Tibial nerve (tissue), 4 donors: ENCODE data around the gene CCDC197. TPM values are rescaled to one million over a fixed set of nuclear protein-coding genes. Genes with fewer than 3 reads are reported as not detected.

ENCODE experiments used
- DNase-seq, 2 donors: peaks; one replicate each; pipeline ENCODE4 v3.0.0-alpha.2; 2019; ENCODE audit warnings: low spot score in 2 of 2
- H3K27ac ChIP-seq, 4 donors: fragments of 200-600 bp; sonication (generic) in 3 of 4; one replicate each; pipeline ENCODE4 v1.5.1; 2017 to 2019; ENCODE audit warnings: mild to moderate bottlenecking in 1 of 4
- H3K27me3 ChIP-seq, 2 donors: fragments of 200-600 bp; sonication (generic) in 1 of 2; one replicate each; pipeline versions ENCODE4 v1.5.1 to v1.6.0; 2017 to 2019
- H3K36me3 ChIP-seq, 3 donors: fragments of 200-600 bp; sonication (generic); one replicate each; pipeline ENCODE4 v1.5.1; 2018 to 2019
- H3K4me1 ChIP-seq, 4 donors: fragments of 200-600 bp; sonication (generic) in 3 of 4; one replicate each; pipeline ENCODE4 v1.5.1; 2017 to 2019
- H3K4me3 ChIP-seq, 4 donors: fragments of 200-600 bp; sonication (generic) in 3 of 4; one replicate each; pipeline ENCODE4 v1.5.1; 2017 to 2019; ENCODE audit warnings: mild to moderate bottlenecking in 1 of 4, moderate library complexity in 1 of 4
- H3K9me3 ChIP-seq, 4 donors: fragments of 200-600 bp; sonication (generic) in 3 of 4; one replicate each; pipeline ENCODE4 v1.5.1; 2017 to 2019
- CTCF ChIP-seq, 5 experiments: fragments of 200-600 bp in 3 of 5; fragments of 450-650 bp in 2 of 5; sonication (generic) in 3 of 5; IDR thresholded peaks; one replicate each; pipeline ENCODE4 v1.5.1; 2016 to 2019; ENCODE audit warnings: antibody characterized with exemption in 5 of 5, mild to moderate bottlenecking in 3 of 5, moderate library complexity in 2 of 5
- EP300 ChIP-seq, 2 donors: sonication (generic); formaldehyde crosslinking; IDR thresholded peaks; one replicate each; pipeline ENCODE4 v1.6.1; 2017; ENCODE audit warnings: antibody characterized with exemption in 2 of 2, mild to moderate bottlenecking in 1 of 2
- POLR2A ChIP-seq, 2 donors: fragments of 450-650 bp; IDR thresholded peaks; one replicate each; pipeline ENCODE4 v1.6.1; 2017; ENCODE audit warnings: antibody characterized with exemption in 2 of 2, mild to moderate bottlenecking in 2 of 2, moderate library complexity in 2 of 2
- WGBS, 2 donors: methylation state at CpG; one replicate each; pipeline ENCODE4 v1.1.5; 2018; 5-methylcytosine and 5-hydroxymethylcytosine counted together
- total RNA-seq, 4 donors: library from RNA; depleted of rRNA; stranded (reverse); fragments of >200 nt; gene quantifications; one replicate each; pipeline ENCODE4 v1.1.0, GENCODE V29; 2016

CCDC197 gene
- total RNA-seq, 4 donors from 2014 or later, result not detected

DNA sequence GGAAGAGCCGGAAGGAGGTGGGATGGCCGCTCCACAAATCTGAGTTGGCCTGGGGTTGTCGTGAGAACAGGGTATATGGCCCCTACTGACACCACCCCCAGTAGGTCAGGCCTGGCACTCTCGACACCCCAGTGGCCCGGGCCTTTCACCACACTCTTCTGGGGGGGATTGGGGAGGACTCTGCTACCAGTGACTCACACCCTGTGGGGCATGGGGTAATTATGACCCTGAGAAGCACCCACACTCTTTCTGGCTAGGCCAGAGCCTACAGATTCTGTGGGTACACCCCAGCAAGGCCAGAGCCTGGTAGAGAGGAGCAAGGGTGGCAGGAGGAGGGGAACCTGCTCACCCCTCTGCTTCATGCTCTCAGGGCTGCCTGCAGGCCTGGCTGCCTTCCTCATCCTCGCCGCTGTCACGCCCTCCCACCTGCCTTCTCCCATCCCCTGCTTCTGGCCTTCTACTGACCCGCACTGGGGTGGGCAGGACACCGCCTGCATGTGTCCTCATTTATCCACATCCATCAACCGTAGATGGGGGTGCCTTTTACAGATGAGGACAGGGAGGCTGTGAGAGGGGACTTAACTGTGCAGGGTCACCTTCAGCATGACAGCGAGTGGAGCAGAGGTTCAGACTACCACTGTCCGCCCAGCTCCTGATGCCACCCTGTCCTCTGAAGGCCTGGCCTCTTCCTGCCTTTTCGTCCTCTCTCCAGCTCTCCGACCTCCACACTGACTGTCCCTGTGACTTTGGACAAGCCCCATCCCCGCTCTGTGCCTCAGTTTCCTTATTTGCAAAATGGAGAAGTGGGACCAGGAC, 39.1 kb upstream of the CCDC197 start:
- H3K27ac ChIP-seq, result no peak overlapping the region
- peaks cover 0 to 31% (median 3%) of the 10 kb centered on the region in 4 donors for H3K4me1 ChIP-seq
- H3K36me3 ChIP-seq, result no peaks in the 10 kb centered on the region
- TF ChIP-seq CTCF (IDR thresholded peaks at IDR 0.05) (no peak), EP300 (IDR thresholded peaks at IDR 0.05) (no peak), POLR2A (IDR thresholded peaks at IDR 0.05) (no peak)
- no peak overlapping the region for H3K4me3 ChIP-seq
- no peaks in the 10 kb centered on the region for H3K27me3 ChIP-seq
- H3K9me3 ChIP-seq, result no peaks in the 10 kb centered on the region
- WGBS, 2 donors, result 92 to 94% methylated on average over 14 to 16 of the region's 16 CpGs
- DNase-seq, result no peak

DNA sequence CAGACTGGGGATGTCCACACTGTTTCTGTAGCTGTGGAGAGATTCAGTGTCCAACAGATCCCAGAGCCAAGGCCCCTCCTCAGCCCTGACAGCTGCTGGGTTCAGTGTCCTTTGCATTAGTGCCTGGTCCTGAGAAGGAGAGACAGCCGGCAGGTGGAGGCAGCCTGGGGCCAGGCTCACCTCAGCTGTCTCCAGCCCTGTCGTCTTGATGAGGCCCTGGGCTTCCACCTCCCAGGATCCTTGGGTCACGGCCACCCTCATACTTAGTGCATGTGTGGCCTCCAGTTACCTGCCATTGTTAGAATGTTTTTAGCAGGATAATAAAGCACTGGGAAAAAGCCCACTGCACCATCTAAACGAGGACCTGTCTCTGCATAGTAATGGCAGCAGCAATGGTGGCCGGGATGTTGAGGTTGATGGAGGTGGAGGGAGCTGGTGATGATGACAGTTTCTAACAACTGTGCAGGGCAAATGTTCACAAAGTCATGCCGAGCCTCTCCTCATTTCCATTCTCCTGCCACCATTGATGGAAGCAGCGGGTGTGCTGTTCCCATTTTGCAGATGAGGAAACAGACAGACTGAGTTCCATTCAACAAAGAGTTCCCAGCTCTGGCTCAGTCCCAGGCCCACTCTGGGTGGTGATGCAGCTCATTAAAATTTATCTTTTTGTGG, 38.4 kb upstream of the CCDC197 start:
- Histone ChIP-seq H3K36me3 (no peaks in the 10 kb centered on the region), H3K27me3 (no peaks in the 10 kb centered on the region), H3K4me1 (peaks cover 0 to 39% (median 3%) of the 10 kb centered on the region in 4 donors), H3K27ac (peak overlapping the region in 1 of 4 donors; percentile 53), H3K4me3 (no peak overlapping the region), H3K9me3 (no peaks in the 10 kb centered on the region)
- WGBS, 2 donors, result 87 to 90% methylated on average over 6 to 7 of the region's 7 CpGs
- TF ChIP-seq POLR2A (IDR thresholded peaks at IDR 0.05) (no peak), EP300 (IDR thresholded peaks at IDR 0.05) (no peak), CTCF (IDR thresholded peaks at IDR 0.05) (no peak)
- DNase-seq, result no peak

GRCh38 chr14:93959239-93960107, 37.6 kb upstream of the CCDC197 start:
- Histone ChIP-seq H3K36me3 (no peaks in the 10 kb centered on the region), H3K9me3 (no peaks in the 10 kb centered on the region), H3K27ac (peak overlapping the region in 1 of 4 donors; percentile 53), H3K4me3 (no peak overlapping the region), H3K27me3 (no peaks in the 10 kb centered on the region), H3K4me1 (peaks cover 0 to 41% (median 3%) of the 10 kb centered on the region in 4 donors)
- DNase-seq, result no peak
- TF ChIP-seq CTCF (IDR thresholded peaks at IDR 0.05) (no peak), POLR2A (IDR thresholded peaks at IDR 0.05) (no peak), EP300 (IDR thresholded peaks at IDR 0.05) (no peak)
- WGBS, 2 donors, result 63 to 78% methylated on average over 20 to 22 of the region's 23 CpGs

- no peak overlapping the region for H3K4me3 ChIP-seq
- TF ChIP-seq POLR2A (IDR thresholded peaks at IDR 0.05), result no peak
- TF ChIP-seq CTCF (IDR thresholded peaks at IDR 0.05), result no peak
- no peak for TF ChIP-seq EP300 (IDR thresholded peaks at IDR 0.05)
- no peaks in the 10 kb centered on the region for H3K36me3 ChIP-seq
These were observed 37.0 kb upstream of the CCDC197 start for GRCh38 chr14:93960108-93960475.

More at GRCh38 chr14:93960108-93960475, 37.0 kb upstream of the CCDC197 start:
- Histone ChIP-seq H3K27me3 (no peaks in the 10 kb centered on the region), H3K9me3 (no peaks in the 10 kb centered on the region), H3K27ac (no peak overlapping the region), H3K4me1 (peaks cover 0 to 41% (median 3%) of the 10 kb centered on the region in 4 donors)
- no peak for DNase-seq
